ENCODE measurements around the gene MTHFD1.
A peak's percentile ranks its signal among the peaks of the same experiment; 100 is the strongest.

The MTHFD1 gene

GRCh38 chr14:64444984-64445845 lies 57.1 kb downstream of the MTHFD1 start:
- in situ Hi-C loops (cut with MboI; ENCODE audit: low sequenced_read_pairs): no loop called here
- Histone ChIP-seq H3K9me3 (no peaks in the 10 kb centered on the region), H3K27me3 (ENCODE audit: low read depth) (no peaks in the 10 kb centered on the region), H3K36me3 (replicated peaks) (peaks cover 89% of the 10 kb centered on the region), H3K4me1 (no peaks in the 10 kb centered on the region; the same call in 1 of the 2 replicates), H3K4me3 (no peak overlapping the region)
- DNase-seq (ENCODE audit: low spot score in 2 of 2): no peak

GRCh38 chr14:64447876-64448670 lies 59.9 kb downstream of the MTHFD1 start:
- Histone ChIP-seq H3K36me3 (replicated peaks) (peaks cover 87% of the 10 kb centered on the region), H3K27me3 (ENCODE audit: low read depth) (no peaks in the 10 kb centered on the region), H3K4me1 (peaks cover 7% of the 10 kb centered on the region; the same call in 1 of the 2 replicates), H3K4me3 (no peak overlapping the region), H3K9me3 (no peaks in the 10 kb centered on the region)
- in situ Hi-C loops (cut with MboI; ENCODE audit: low sequenced_read_pairs): no loop called here
- no peak for DNase-seq (ENCODE audit: low spot score in 2 of 2)

GRCh38 chr14:64450255-64450654 lies 62.1 kb downstream of the MTHFD1 start:
- in situ Hi-C loops (cut with MboI; ENCODE audit: low sequenced_read_pairs): no loop called here
- Histone ChIP-seq H3K27me3 (ENCODE audit: low read depth) (no peaks in the 10 kb centered on the region), H3K4me3 (no peak overlapping the region), H3K4me1 (peaks cover 7% of the 10 kb centered on the region; the same call in 1 of the 2 replicates), H3K9me3 (no peaks in the 10 kb centered on the region), H3K36me3 (replicated peaks) (peaks cover 86% of the 10 kb centered on the region)
- DNase-seq (ENCODE audit: low spot score in 2 of 2): no peak

- Histone ChIP-seq H3K27me3 (ENCODE audit: low read depth) (no peaks in the 10 kb centered on the region), H3K36me3 (replicated peaks) (peaks cover 91% of the 10 kb centered on the region), H3K4me3 (no peak overlapping the region), H3K9me3 (no peaks in the 10 kb centered on the region), H3K4me1 (peaks cover 7% of the 10 kb centered on the region; the same call in 1 of the 2 replicates)
- no peak for DNase-seq (ENCODE audit: low spot score in 2 of 2)
- in situ Hi-C loops (cut with MboI; ENCODE audit: low sequenced_read_pairs): no loop called here
These were observed 66.5 kb downstream of the MTHFD1 start for GRCh38 chr14:64454671-64455070.

- H3K36me3 ChIP-seq (replicated peaks): peaks cover 64% of the 10 kb centered on the region
- H3K9me3 ChIP-seq: no peaks in the 10 kb centered on the region
- H3K4me1 ChIP-seq: peaks cover 3% of the 10 kb centered on the region
- H3K27me3 ChIP-seq (ENCODE audit: low read depth): no peaks in the 10 kb centered on the region
- no peak for DNase-seq (ENCODE audit: low spot score in 2 of 2)
- in situ Hi-C loops (cut with MboI; ENCODE audit: low sequenced_read_pairs): no loop called here
- no peak overlapping the region for H3K4me3 ChIP-seq
These were observed 71.4 kb downstream of the MTHFD1 start for GRCh38 chr14:64459405-64460136.

GRCh38 chr14:64461221-64461620 lies 73.1 kb downstream of the MTHFD1 start:
- Histone ChIP-seq H3K4me1 (peaks cover 8% of the 10 kb centered on the region), H3K27me3 (ENCODE audit: low read depth) (no peaks in the 10 kb centered on the region), H3K36me3 (replicated peaks) (peaks cover 48% of the 10 kb centered on the region), H3K4me3 (no peak overlapping the region), H3K9me3 (no peaks in the 10 kb centered on the region)
- no peak for DNase-seq (ENCODE audit: low spot score in 2 of 2)
- in situ Hi-C loops (cut with MboI; ENCODE audit: low sequenced_read_pairs): no loop called here

- Histone ChIP-seq H3K36me3 (replicated peaks) (peaks cover 31% of the 10 kb centered on the region), H3K4me1 (peaks cover 14% of the 10 kb centered on the region)
- no peak for DNase-seq (ENCODE audit: low spot score in 2 of 2)
These were observed 75.0 kb downstream of the MTHFD1 start for GRCh38 chr14:64463195-64463594.

GRCh38 chr14:64463873-64464272 lies 75.7 kb downstream of the MTHFD1 start:
- peaks cover 14% of the 10 kb centered on the region for H3K4me1 ChIP-seq
- DNase-seq (ENCODE audit: low spot score in 2 of 2): no peak
- no peaks in the 10 kb centered on the region for H3K9me3 ChIP-seq
- in situ Hi-C loops (cut with MboI; ENCODE audit: low sequenced_read_pairs): no loop called here
- no peaks in the 10 kb centered on the region for H3K27me3 ChIP-seq (ENCODE audit: low read depth)
- no peak overlapping the region for H3K4me3 ChIP-seq
- peaks cover 24% of the 10 kb centered on the region for H3K36me3 ChIP-seq (replicated peaks)

More at GRCh38 chr14:64463195-64463594, 75.0 kb downstream of the MTHFD1 start:
- no peak overlapping the region for H3K4me3 ChIP-seq
- no peaks in the 10 kb centered on the region for H3K9me3 ChIP-seq
- H3K27me3 ChIP-seq (ENCODE audit: low read depth): no peaks in the 10 kb centered on the region
- in situ Hi-C loops (cut with MboI; ENCODE audit: low sequenced_read_pairs): no loop called here

- H3K4me1 ChIP-seq: peaks cover 14% of the 10 kb centered on the region
- peak overlapping the region; percentile 47 for H3K4me3 ChIP-seq
- no peak for DNase-seq (ENCODE audit: low spot score in 2 of 2)
- no peaks in the 10 kb centered on the region for H3K9me3 ChIP-seq
- H3K36me3 ChIP-seq (replicated peaks): peaks cover 16% of the 10 kb centered on the region
- H3K27me3 ChIP-seq (ENCODE audit: low read depth): no peaks in the 10 kb centered on the region
- in situ Hi-C loops (cut with MboI; ENCODE audit: low sequenced_read_pairs): no loop called here
These were observed 76.5 kb downstream of the MTHFD1 start for GRCh38 chr14:64464651-64465050.

GRCh38 chr14:64465191-64465822 lies 77.2 kb downstream of the MTHFD1 start, which contains the start of gene AKAP5:
Gene AKAP5, plus strand, starts transcription at chr14:64465499. Its CDS starts 2,896 bp downstream, at chr14:64468395.
- peaks cover 12% of the 10 kb centered on the region for H3K36me3 ChIP-seq (replicated peaks)
- peak within 1 kb of the TSS; percentile 47 for H3K4me3 ChIP-seq
- H3K4me1 ChIP-seq: peaks cover 14% of the 10 kb centered on the region
- no peaks in the 10 kb centered on the region for H3K27me3 ChIP-seq (ENCODE audit: low read depth)
- in situ Hi-C loops (cut with MboI; ENCODE audit: low sequenced_read_pairs): no loop called here
- DNase-seq (ENCODE audit: low spot score in 2 of 2): peak; percentile 60 to 87
- H3K9me3 ChIP-seq: no peaks in the 10 kb centered on the region

- Histone ChIP-seq H3K36me3 (replicated peaks) (peaks cover 12% of the 10 kb centered on the region), H3K4me1 (peaks cover 14% of the 10 kb centered on the region), H3K4me3 (peak overlapping the region; percentile 47), H3K9me3 (no peaks in the 10 kb centered on the region), H3K27me3 (ENCODE audit: low read depth) (no peaks in the 10 kb centered on the region)
- peak; percentile 32 to 62 for DNase-seq (ENCODE audit: low spot score in 2 of 2)
- in situ Hi-C loops (cut with MboI; ENCODE audit: low sequenced_read_pairs): no loop called here
These were observed 77.8 kb downstream of the MTHFD1 start for GRCh38 chr14:64465831-64466554.

GRCh38 chr14:64467101-64467500 lies 78.9 kb downstream of the MTHFD1 start:
- in situ Hi-C loops (cut with MboI; ENCODE audit: low sequenced_read_pairs): no loop called here
- no peak for DNase-seq (ENCODE audit: low spot score in 2 of 2)
- Histone ChIP-seq H3K27me3 (ENCODE audit: low read depth) (no peaks in the 10 kb centered on the region), H3K4me3 (no peak overlapping the region), H3K36me3 (replicated peaks) (peaks cover 9% of the 10 kb centered on the region), H3K9me3 (no peaks in the 10 kb centered on the region), H3K4me1 (peaks cover 14% of the 10 kb centered on the region)

Measured in HAP-1 (cell line).